Gastroesophageal sphincter (tissue), 3 donors: Measurements from ENCODE around the gene TBC1D23.

Experiments used
- CTCF ChIP-seq, 4 experiments: fragments of 200-600 bp in 2 of 4; fragments of 450-650 bp in 2 of 4; sonication (generic) in 1 of 4; IDR thresholded peaks; one replicate each; pipeline ENCODE4 v1.5.1; 2017 to 2019; ENCODE audit warnings: antibody characterized with exemption in 4 of 4, mild to moderate bottlenecking in 2 of 4, moderate library complexity in 2 of 4
- EP300 ChIP-seq: sonication (generic); formaldehyde crosslinking; IDR thresholded peaks from one replicate; pipeline ENCODE4 v1.6.1; 2017; ENCODE audit warnings: antibody characterized with exemption, mild to moderate bottlenecking
- POLR2A ChIP-seq, 2 donors: fragments of 450-650 bp; IDR thresholded peaks; one replicate each; pipeline ENCODE4 v1.6.1; 2017; ENCODE audit warnings: antibody characterized with exemption in 2 of 2, mild to moderate bottlenecking in 2 of 2, moderate library complexity in 1 of 2
- POLR2AphosphoS5 ChIP-seq: sonication (generic); formaldehyde crosslinking; IDR thresholded peaks from one replicate; pipeline ENCODE4 v1.6.1; 2017; ENCODE audit warnings: antibody characterized with exemption

- no peak for TF ChIP-seq CTCF (IDR thresholded peaks at IDR 0.05)
- no peak for TF ChIP-seq POLR2AphosphoS5
- no peak for TF ChIP-seq POLR2A (IDR thresholded peaks at IDR 0.05)
- no peak for TF ChIP-seq EP300
Measured at GRCh38 chr3:100256731-100257151, 4.1 kb upstream of the TBC1D23 start.
